ENCODE data around the gene SEPHS2. TPM values are rescaled to one million over a fixed set of nuclear protein-coding genes. Genes with fewer than 3 reads are reported as not detected.
"Not testable (repeated sequence)": the region's sequence is repeated elsewhere in the genome, so short reads cannot be mapped to it uniquely, and the experiment has no call there.

Gene SEPHS2
- total and polyA plus RNA-seq, 12 donors = 10.7 to 60.5 (median 45.3) TPM

DNA sequence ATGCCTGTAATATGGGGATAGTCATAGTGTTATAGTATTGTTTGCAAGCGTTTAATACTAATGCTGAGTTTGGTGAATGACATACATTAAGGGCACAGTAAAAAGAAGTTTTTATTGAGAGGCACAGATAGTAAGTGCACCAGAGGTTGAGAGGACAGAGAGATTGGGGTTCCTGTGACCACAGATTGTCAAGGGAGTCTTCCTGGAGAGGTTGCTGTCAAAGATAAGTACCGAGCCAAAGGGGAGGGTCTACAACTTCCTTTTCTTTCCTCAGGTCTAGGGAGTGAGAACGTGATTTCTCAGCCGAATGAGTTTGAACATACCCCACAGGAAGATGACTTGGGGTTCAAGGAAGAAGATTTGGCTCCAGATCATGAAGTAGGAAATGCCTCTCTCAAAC lies 48.6 kb downstream of the SEPHS2 start:
- H3K36me3 ChIP-seq (replicated peaks in 1 of 2) = peaks cover 0 to 17% of the 10 kb centered on the region in 2 donors
- no peak overlapping the region for H3K27ac ChIP-seq
- no peaks in the 10 kb centered on the region for H3K27me3 ChIP-seq
- no peak overlapping the region for H3K4me3 ChIP-seq
- no peak for TF ChIP-seq POLR2A (IDR thresholded peaks at IDR 0.05)
- TF ChIP-seq, protein P1, sequence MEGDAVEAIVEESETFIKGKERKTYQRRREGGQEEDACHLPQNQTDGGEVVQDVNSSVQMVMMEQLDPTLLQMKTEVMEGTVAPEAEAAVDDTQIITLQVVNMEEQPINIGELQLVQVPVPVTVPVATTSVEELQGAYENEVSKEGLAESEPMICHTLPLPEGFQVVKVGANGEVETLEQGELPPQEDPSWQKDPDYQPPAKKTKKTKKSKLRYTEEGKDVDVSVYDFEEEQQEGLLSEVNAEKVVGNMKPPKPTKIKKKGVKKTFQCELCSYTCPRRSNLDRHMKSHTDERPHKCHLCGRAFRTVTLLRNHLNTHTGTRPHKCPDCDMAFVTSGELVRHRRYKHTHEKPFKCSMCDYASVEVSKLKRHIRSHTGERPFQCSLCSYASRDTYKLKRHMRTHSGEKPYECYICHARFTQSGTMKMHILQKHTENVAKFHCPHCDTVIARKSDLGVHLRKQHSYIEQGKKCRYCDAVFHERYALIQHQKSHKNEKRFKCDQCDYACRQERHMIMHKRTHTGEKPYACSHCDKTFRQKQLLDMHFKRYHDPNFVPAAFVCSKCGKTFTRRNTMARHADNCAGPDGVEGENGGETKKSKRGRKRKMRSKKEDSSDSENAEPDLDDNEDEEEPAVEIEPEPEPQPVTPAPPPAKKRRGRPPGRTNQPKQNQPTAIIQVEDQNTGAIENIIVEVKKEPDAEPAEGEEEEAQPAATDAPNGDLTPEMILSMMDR (IDR thresholded peaks at IDR 0.05) = no peak
- intact Hi-C loops (cut with DNase I) = no loop called here
- H3K4me1 ChIP-seq (replicated peaks in 1 of 2) = peaks cover 13 to 31% of the 10 kb centered on the region in 2 donors
- DNase-seq = no peak
- 74 to 85% (median 81%) methylated on average over 4 of the region's 4 CpGs for WGBS, 4 donors
- H3K9me3 ChIP-seq (replicated peaks in 1 of 3) = no peaks in the 10 kb centered on the region

DNA sequence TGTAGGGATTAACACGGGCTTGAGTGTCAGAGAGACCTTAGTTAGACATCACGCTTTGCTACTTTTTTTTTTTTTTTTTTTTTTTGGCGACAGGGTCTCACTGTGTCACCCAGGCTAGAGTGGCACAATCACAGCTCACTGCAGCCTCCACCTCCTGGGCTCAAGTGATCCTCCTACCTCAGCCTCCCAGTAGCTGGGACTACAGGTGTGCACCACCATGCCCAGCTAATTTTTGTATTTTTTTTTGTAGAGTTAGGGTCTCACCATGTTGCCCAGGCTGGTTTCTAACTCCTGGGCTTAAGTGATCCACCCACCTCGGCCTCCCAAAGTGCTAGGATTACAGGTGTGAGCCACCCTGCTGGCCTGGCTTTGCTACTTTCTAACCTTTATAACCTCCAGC lies 49.0 kb downstream of the SEPHS2 start:
- WGBS, 4 donors = 77 to 89% (median 83%) methylated on average over 4 of the region's 4 CpGs
- H3K27ac ChIP-seq; H3K4me3 ChIP-seq; intact Hi-C loops (cut with DNase I); DNase-seq; H3K9me3 ChIP-seq (replicated peaks in 1 of 3); H3K27me3 ChIP-seq: not testable (repeated sequence)
- H3K4me1 ChIP-seq (replicated peaks in 1 of 2) = peaks cover 13 to 31% of the 10 kb centered on the region in 2 donors
- H3K36me3 ChIP-seq (replicated peaks in 1 of 2) = peaks cover 0 to 17% of the 10 kb centered on the region in 2 donors

DNA sequence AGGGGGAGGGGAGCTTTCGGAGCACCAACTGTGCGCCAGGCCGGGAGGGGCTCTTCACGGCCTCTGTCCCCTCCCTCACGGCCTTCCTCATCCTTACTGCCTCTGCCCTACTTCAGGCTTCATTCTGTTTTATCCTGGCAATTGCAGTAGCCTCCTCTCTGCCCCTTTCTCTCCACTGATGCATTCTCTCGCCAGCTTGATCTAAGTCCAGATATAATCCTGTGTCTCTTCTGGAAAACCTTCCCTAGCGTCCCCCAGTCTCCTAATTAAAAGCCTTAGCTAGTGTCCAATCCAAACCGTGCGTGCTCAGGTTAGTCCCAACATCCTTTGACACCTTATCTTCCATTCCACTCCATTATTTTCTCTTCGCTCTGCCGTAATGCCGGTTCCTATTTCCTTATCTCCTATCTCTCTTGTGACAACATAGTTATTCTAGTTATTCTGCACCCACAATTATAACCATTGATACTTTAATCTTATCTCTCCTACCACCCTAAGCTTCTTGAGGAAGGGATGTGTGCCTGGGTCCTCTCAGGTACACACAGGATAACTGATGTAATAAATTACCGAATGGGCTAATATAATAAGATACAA lies 49.6 kb downstream of the SEPHS2 start:
- no peaks in the 10 kb centered on the region for H3K27me3 ChIP-seq
- peak overlapping the region in 3 of 4 donors; percentile 38 to 100 (median 71) for H3K4me3 ChIP-seq
- no peak for TF ChIP-seq POLR2A (IDR thresholded peaks at IDR 0.05)
- TF ChIP-seq, protein P1 (IDR thresholded peaks at IDR 0.05) = no peak
- intact Hi-C loops (cut with DNase I) = no loop called here
- H3K9me3 ChIP-seq (replicated peaks in 1 of 3) = no peaks in the 10 kb centered on the region
- peaks cover 13 to 30% of the 10 kb centered on the region in 2 donors for H3K4me1 ChIP-seq (replicated peaks in 1 of 2)
- H3K27ac ChIP-seq = peak overlapping the region in 4 of 5 donors; percentile 75 to 91 (median 82)
- no peak for DNase-seq
- H3K36me3 ChIP-seq (replicated peaks in 1 of 2) = peaks cover 0 to 17% of the 10 kb centered on the region in 2 donors
- WGBS, 4 donors = 11 to 14% (median 13%) methylated on average over 13 of the region's 13 CpGs

DNA sequence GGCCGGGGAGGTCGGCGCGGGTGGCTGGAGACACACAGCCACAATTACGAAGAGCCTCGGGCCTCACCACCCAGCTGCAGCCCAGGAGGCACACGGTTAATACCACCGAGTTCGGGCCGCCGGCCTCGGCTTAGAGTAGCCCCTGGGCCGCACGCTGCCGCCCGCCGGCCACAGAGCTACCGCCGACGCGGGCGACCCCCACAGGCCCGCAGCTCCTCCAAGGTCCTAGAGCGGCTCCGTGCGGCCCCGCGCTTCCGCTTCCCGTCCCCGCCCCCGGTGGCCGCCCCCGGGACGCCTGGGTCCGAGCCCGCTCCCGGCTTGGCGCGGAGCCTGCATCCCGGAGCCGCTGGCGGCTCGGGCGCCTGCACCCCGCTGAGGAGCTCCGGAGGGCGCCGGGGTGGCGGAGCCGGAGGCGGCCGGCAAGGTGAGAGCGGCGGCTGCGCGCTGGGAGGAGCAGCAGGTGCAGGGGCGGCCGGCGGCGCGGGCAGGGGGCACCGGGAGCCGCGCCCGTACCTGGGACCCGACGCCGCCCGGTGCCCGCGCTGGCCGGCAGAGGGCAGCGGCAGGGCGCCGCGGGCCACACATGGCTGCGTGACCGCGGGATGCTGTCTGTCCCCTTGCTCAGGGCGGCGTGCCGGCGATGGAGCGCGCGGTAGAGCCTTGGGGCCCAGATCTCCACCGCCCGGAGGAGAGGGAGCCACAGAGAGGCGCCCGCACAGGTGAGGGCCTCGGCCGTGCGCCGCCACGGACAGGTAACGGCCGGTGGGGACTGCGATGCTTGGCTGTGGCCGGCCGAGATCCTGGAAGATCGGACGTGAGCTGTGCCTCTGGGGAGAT lies 50.3 kb downstream of the SEPHS2 start, which contains the start of gene ZNF48:
Gene ZNF48 (plus strand): TSS at position 266 of the 837 bp plus-strand sequence. CDS start 375 bp downstream, at position 641.
- peaks cover 13 to 25% of the 10 kb centered on the region in 2 donors for H3K4me1 ChIP-seq (replicated peaks in 1 of 2)

More for the DNA sequence above, 50.3 kb downstream of the SEPHS2 start, which contains the start of gene ZNF48:
- DNase-seq = peak; percentile 87 to 93 (median 90)
- no peaks in the 10 kb centered on the region for H3K9me3 ChIP-seq (replicated peaks in 1 of 3)
- H3K4me3 ChIP-seq = peak within 1 kb of the TSS in 3 of 4 donors; percentile 38 to 100 (median 71)
- intact Hi-C loops (cut with DNase I) = no loop called here
- WGBS, 4 donors = 1% methylated on average over 15 to 103 of the region's 103 CpGs
- no peaks in the 10 kb centered on the region for H3K27me3 ChIP-seq
- peaks cover 0 to 17% of the 10 kb centered on the region in 2 donors for H3K36me3 ChIP-seq (replicated peaks in 1 of 2)
- peak within 1 kb of the TSS; percentile 75 to 91 (median 88) for H3K27ac ChIP-seq
- TF ChIP-seq, protein P1 (IDR thresholded peaks at IDR 0.05) = peak in 4 of 6 experiments; percentile 25 to 62 (median 52)
- TF ChIP-seq POLR2A (IDR thresholded peaks at IDR 0.05) = peak in 1 of 2 donors; percentile 50
